Fibroblast of lung (primary cell): ENCODE results near the gene PRDX6.
"Not testable (repeated sequence)": the region's sequence is repeated elsewhere in the genome, so short reads cannot be mapped to it uniquely, and the experiment has no call there.

Experiments
- EZH2 ChIP-seq: IDR thresholded peaks from 2 replicates; pipeline ENCODE4 v1.5.1; 2012; ENCODE audit warnings: low read length, control low read depth, mild to moderate bottlenecking; ENCODE audit errors: missing control alignments
- TF ChIP-seq, protein P1 (sequence below), 2 donors: IDR thresholded peaks in 1 of 2; conservative IDR thresholded peaks in 1 of 2; 1 replicate in 1 of 2; 2 replicates in 1 of 2; pipeline ENCODE4 v1.5.1; 2011 to 2012; ENCODE audit warnings: low read length in 2 of 2, control low read depth in 1 of 2, inconsistent platforms in 1 of 2, low read depth in 1 of 2, mild to moderate bottlenecking in 1 of 2

DNA sequence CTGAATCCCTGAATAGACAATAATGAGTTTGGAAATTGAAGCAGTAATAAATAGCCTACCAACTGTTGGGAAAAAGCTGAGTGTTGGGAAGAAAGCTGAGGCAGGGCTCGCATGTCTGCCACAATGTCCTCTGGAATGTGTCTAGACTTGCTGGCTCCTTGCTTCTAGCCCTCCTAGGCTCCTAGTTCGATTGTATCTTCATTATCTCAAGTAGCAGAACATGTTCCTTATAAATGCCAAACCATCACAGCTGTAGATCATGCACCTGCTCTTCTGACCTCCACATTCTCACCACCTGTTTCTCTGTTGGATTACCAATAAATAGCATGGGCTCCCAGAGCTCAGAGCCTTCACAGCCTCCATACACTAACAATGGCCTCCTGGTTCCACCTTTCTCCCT, 12.9 kb upstream of the PRDX6 start:
- TF ChIP-seq, protein P1, sequence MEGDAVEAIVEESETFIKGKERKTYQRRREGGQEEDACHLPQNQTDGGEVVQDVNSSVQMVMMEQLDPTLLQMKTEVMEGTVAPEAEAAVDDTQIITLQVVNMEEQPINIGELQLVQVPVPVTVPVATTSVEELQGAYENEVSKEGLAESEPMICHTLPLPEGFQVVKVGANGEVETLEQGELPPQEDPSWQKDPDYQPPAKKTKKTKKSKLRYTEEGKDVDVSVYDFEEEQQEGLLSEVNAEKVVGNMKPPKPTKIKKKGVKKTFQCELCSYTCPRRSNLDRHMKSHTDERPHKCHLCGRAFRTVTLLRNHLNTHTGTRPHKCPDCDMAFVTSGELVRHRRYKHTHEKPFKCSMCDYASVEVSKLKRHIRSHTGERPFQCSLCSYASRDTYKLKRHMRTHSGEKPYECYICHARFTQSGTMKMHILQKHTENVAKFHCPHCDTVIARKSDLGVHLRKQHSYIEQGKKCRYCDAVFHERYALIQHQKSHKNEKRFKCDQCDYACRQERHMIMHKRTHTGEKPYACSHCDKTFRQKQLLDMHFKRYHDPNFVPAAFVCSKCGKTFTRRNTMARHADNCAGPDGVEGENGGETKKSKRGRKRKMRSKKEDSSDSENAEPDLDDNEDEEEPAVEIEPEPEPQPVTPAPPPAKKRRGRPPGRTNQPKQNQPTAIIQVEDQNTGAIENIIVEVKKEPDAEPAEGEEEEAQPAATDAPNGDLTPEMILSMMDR (conservative IDR thresholded peaks at IDR 0.05 in 1 of 2, IDR thresholded peaks at IDR 0.05 in 1 of 2; ENCODE audit: low read depth in 1 of 2, low read length in 2 of 2): not testable (repeated sequence)
- not testable (repeated sequence) for TF ChIP-seq EZH2
